ENCODE data around the gene CITED4. TPM values are rescaled to one million over a fixed set of nuclear protein-coding genes. Genes with fewer than 3 reads are reported as not detected.

Gene CITED4
- total and polyA plus RNA-seq, 9 of the 15 experiments (the other 6 are each of a cell fraction or from before 2014, with no cell fraction given), result 0.11 to 1.2 (median 0.17) TPM; not detected in 2

GRCh38 chr1:40840526-40841323 is 21.4 kb downstream of the CITED4 start (continued):
- no peak for TF ChIP-seq ZBTB11 (CRISPR knock-in tag; IDR thresholded peaks at IDR 0.05)
- TF ChIP-seq, protein P1, sequence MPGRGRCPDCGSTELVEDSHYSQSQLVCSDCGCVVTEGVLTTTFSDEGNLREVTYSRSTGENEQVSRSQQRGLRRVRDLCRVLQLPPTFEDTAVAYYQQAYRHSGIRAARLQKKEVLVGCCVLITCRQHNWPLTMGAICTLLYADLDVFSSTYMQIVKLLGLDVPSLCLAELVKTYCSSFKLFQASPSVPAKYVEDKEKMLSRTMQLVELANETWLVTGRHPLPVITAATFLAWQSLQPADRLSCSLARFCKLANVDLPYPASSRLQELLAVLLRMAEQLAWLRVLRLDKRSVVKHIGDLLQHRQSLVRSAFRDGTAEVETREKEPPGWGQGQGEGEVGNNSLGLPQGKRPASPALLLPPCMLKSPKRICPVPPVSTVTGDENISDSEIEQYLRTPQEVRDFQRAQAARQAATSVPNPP (IDR thresholded peaks at IDR 0.05; ENCODE audit: borderline replicate concordance, insufficient read depth, insufficient read length), result no peak
- no peak for TF ChIP-seq ZNF830 (CRISPR knock-in tag; IDR thresholded peaks at IDR 0.05)
- no peak for TF ChIP-seq POLR2H (tag; IDR thresholded peaks at IDR 0.05; ENCODE audit: low read depth)
- no peak for TF ChIP-seq PHTF2 (CRISPR knock-in tag; IDR thresholded peaks at IDR 0.05)
- no peak for TF ChIP-seq ZNF354B (CRISPR knock-in tag; IDR thresholded peaks at IDR 0.05)
- TF ChIP-seq ZFP36 (IDR thresholded peaks at IDR 0.05; ENCODE audit: low read depth, low read length, partially characterized antibody), result peak; percentile 41
- TF ChIP-seq, protein P2, sequence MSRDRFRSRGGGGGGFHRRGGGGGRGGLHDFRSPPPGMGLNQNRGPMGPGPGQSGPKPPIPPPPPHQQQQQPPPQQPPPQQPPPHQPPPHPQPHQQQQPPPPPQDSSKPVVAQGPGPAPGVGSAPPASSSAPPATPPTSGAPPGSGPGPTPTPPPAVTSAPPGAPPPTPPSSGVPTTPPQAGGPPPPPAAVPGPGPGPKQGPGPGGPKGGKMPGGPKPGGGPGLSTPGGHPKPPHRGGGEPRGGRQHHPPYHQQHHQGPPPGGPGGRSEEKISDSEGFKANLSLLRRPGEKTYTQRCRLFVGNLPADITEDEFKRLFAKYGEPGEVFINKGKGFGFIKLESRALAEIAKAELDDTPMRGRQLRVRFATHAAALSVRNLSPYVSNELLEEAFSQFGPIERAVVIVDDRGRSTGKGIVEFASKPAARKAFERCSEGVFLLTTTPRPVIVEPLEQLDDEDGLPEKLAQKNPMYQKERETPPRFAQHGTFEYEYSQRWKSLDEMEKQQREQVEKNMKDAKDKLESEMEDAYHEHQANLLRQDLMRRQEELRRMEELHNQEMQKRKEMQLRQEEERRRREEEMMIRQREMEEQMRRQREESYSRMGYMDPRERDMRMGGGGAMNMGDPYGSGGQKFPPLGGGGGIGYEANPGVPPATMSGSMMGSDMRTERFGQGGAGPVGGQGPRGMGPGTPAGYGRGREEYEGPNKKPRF (IDR thresholded peaks at IDR 0.05; ENCODE audit: low read depth, low read length), result no peak
- no peak for TF ChIP-seq EWSR1 (IDR thresholded peaks at IDR 0.05; ENCODE audit: borderline replicate concordance, low read depth, partially characterized antibody)
- no peak for TF ChIP-seq ZNF217 (CRISPR knock-in tag; IDR thresholded peaks at IDR 0.05)
- TF ChIP-seq NUFIP1 (IDR thresholded peaks at IDR 0.05; ENCODE audit: partially characterized antibody), result no peak
- no peak for TF ChIP-seq TBP (optimal IDR thresholded peaks at IDR 0.05; ENCODE audit: low read depth, low read length)
- TF ChIP-seq, protein P3, sequence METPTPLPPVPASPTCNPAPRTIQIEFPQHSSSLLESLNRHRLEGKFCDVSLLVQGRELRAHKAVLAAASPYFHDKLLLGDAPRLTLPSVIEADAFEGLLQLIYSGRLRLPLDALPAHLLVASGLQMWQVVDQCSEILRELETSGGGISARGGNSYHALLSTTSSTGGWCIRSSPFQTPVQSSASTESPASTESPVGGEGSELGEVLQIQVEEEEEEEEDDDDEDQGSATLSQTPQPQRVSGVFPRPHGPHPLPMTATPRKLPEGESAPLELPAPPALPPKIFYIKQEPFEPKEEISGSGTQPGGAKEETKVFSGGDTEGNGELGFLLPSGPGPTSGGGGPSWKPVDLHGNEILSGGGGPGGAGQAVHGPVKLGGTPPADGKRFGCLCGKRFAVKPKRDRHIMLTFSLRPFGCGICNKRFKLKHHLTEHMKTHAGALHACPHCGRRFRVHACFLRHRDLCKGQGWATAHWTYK (CRISPR knock-in tag; IDR thresholded peaks at IDR 0.05), result no peak
- TF ChIP-seq ZNF444 (CRISPR knock-in tag; IDR thresholded peaks at IDR 0.05), result no peak
- TF ChIP-seq ZNF699 (CRISPR knock-in tag; IDR thresholded peaks at IDR 0.05; ENCODE audit: insufficient replicate concordance), result no peak
- peak; percentile 96 for TF ChIP-seq ARID1B (IDR thresholded peaks at IDR 0.05)
- no peak for TF ChIP-seq HNRNPUL1 (IDR thresholded peaks at IDR 0.05; ENCODE audit: low read length)
- no peak for TF ChIP-seq ZNF695 (CRISPR knock-in tag; IDR thresholded peaks at IDR 0.05)
- TF ChIP-seq MYNN (IDR thresholded peaks at IDR 0.05), result no peak
- TF ChIP-seq MYNN (CRISPR knock-in tag; IDR thresholded peaks at IDR 0.05), result no peak

Data from K562 (cell line).